ENCODE data around the gene MICAL2. TPM values are rescaled to one million over a fixed set of nuclear protein-coding genes. Genes with fewer than 3 reads are reported as not detected.
A peak's percentile ranks its signal among the peaks of the same experiment; 100 is the strongest.

The MICAL2 gene
- total RNA-seq, 1 donor from 2014 or later: 367 TPM

GRCh38 chr11:12084256-12084655 lies 26.1 kb upstream of the MICAL2 start:
- TF ChIP-seq, protein P1, sequence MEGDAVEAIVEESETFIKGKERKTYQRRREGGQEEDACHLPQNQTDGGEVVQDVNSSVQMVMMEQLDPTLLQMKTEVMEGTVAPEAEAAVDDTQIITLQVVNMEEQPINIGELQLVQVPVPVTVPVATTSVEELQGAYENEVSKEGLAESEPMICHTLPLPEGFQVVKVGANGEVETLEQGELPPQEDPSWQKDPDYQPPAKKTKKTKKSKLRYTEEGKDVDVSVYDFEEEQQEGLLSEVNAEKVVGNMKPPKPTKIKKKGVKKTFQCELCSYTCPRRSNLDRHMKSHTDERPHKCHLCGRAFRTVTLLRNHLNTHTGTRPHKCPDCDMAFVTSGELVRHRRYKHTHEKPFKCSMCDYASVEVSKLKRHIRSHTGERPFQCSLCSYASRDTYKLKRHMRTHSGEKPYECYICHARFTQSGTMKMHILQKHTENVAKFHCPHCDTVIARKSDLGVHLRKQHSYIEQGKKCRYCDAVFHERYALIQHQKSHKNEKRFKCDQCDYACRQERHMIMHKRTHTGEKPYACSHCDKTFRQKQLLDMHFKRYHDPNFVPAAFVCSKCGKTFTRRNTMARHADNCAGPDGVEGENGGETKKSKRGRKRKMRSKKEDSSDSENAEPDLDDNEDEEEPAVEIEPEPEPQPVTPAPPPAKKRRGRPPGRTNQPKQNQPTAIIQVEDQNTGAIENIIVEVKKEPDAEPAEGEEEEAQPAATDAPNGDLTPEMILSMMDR (IDR thresholded peaks at IDR 0.05; ENCODE audit: insufficient read depth, low read length, poor library complexity, severe bottlenecking): no peak
- H3K27me3 ChIP-seq (ENCODE audit: control insufficient read depth, insufficient read depth, low read length): no peaks in the 10 kb centered on the region
- DNase-seq (ENCODE audit: low read depth): no peak
- H3K4me3 ChIP-seq (ENCODE audit: low read depth, low read length): no peak overlapping the region
- H3K36me3 ChIP-seq (ENCODE audit: control insufficient read depth, insufficient read depth, low read length): no peaks in the 10 kb centered on the region

- no peak overlapping the region for H3K4me3 ChIP-seq (ENCODE audit: low read depth, low read length)
- no peak for DNase-seq (ENCODE audit: low read depth)
- no peaks in the 10 kb centered on the region for H3K36me3 ChIP-seq (ENCODE audit: control insufficient read depth, insufficient read depth, low read length)
- TF ChIP-seq, protein P1 (IDR thresholded peaks at IDR 0.05; ENCODE audit: insufficient read depth, low read length, poor library complexity, severe bottlenecking): no peak
- no peaks in the 10 kb centered on the region for H3K27me3 ChIP-seq (ENCODE audit: control insufficient read depth, insufficient read depth, low read length)
Observed at GRCh38 chr11:12085371-12086251, 24.8 kb upstream of the MICAL2 start.

- no peak overlapping the region for H3K4me3 ChIP-seq (ENCODE audit: low read depth, low read length)
- TF ChIP-seq, protein P1 (IDR thresholded peaks at IDR 0.05; ENCODE audit: insufficient read depth, low read length, poor library complexity, severe bottlenecking): no peak
- H3K27me3 ChIP-seq (ENCODE audit: control insufficient read depth, insufficient read depth, low read length): no peaks in the 10 kb centered on the region
- DNase-seq (ENCODE audit: low read depth): peak; percentile 94
- H3K36me3 ChIP-seq (ENCODE audit: control insufficient read depth, insufficient read depth, low read length): no peaks in the 10 kb centered on the region
Observed at GRCh38 chr11:12086271-12087074, 23.9 kb upstream of the MICAL2 start.

GRCh38 chr11:12087075-12088004 lies 23.1 kb upstream of the MICAL2 start:
- no peak for DNase-seq (ENCODE audit: low read depth)
- Histone ChIP-seq H3K4me3 (ENCODE audit: low read depth, low read length) (no peak overlapping the region), H3K36me3 (ENCODE audit: control insufficient read depth, insufficient read depth, low read length) (no peaks in the 10 kb centered on the region), H3K27me3 (ENCODE audit: control insufficient read depth, insufficient read depth, low read length) (no peaks in the 10 kb centered on the region)
- TF ChIP-seq, protein P1 (IDR thresholded peaks at IDR 0.05; ENCODE audit: insufficient read depth, low read length, poor library complexity, severe bottlenecking): no peak

DNA sequence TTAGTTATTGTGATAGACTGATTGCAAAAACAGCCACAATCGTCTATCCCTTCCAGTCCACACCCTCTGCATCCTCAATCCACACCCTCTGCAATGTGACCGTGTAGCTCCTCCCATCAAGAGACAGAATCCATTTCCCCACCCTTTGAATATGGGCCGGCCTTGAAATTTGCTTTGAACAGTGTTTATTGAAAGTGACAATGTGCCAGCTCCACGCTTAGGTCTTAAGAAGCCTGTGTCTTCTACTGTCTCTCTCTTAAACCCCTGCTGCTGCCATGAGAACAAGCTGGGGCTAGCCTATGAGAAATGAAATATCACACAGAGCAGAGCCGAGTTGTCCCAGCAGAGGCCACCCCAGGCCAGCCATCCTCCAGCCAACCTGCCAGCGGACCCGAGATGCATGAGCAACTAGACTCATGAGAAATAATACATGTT lies 22.3 kb upstream of the MICAL2 start:
- TF ChIP-seq, protein P1 (IDR thresholded peaks at IDR 0.05; ENCODE audit: insufficient read depth, low read length, poor library complexity, severe bottlenecking): peak; percentile 25
- no peaks in the 10 kb centered on the region for H3K27me3 ChIP-seq (ENCODE audit: control insufficient read depth, insufficient read depth, low read length)
- no peaks in the 10 kb centered on the region for H3K36me3 ChIP-seq (ENCODE audit: control insufficient read depth, insufficient read depth, low read length)
- DNase-seq (ENCODE audit: low read depth): no peak
- no peak overlapping the region for H3K4me3 ChIP-seq (ENCODE audit: low read depth, low read length)
